ENCODE measurements around the gene SF1.
"Not testable (repeated sequence)": the region's sequence is repeated elsewhere in the genome, so short reads cannot be mapped to it uniquely, and the experiment has no call there.

Gene SF1

GRCh38 chr11:64817476-64817875 lies 39.1 kb upstream of the SF1 start:
- no peak for DNase-seq
- Histone ChIP-seq H3K4me3 (ENCODE audit: low read depth, low read length) (no peak overlapping the region), H3K27me3 (ENCODE audit: insufficient read depth, low read depth, severe bottlenecking) (no peaks in the 10 kb centered on the region), H3K27ac (no peak overlapping the region), H3K36me3 (no peaks in the 10 kb centered on the region), H3K9me3 (ENCODE audit: severe bottlenecking) (no peaks in the 10 kb centered on the region)
- TF ChIP-seq CTCF (IDR thresholded peaks at IDR 0.05; ENCODE audit: low read depth, low read length): no peak

GRCh38 chr11:64815433-64815832 lies 37.1 kb upstream of the SF1 start:
- not testable (repeated sequence) for DNase-seq; H3K4me3 ChIP-seq (ENCODE audit: low read depth, low read length); H3K27me3 ChIP-seq (ENCODE audit: insufficient read depth, low read depth, severe bottlenecking); H3K27ac ChIP-seq; H3K36me3 ChIP-seq; H3K9me3 ChIP-seq (ENCODE audit: severe bottlenecking)

- TF ChIP-seq CTCF (IDR thresholded peaks at IDR 0.05; ENCODE audit: low read depth, low read length): no peak
- no peaks in the 10 kb centered on the region for H3K9me3 ChIP-seq (ENCODE audit: severe bottlenecking)
- H3K27ac ChIP-seq: no peak overlapping the region
- H3K4me3 ChIP-seq (ENCODE audit: low read depth, low read length): no peak overlapping the region
- H3K36me3 ChIP-seq: no peaks in the 10 kb centered on the region
- no peak for DNase-seq
- no peaks in the 10 kb centered on the region for H3K27me3 ChIP-seq (ENCODE audit: insufficient read depth, low read depth, severe bottlenecking)
Observed at GRCh38 chr11:64814712-64815187, 36.4 kb upstream of the SF1 start.

GRCh38 chr11:64813826-64814225 lies 35.5 kb upstream of the SF1 start:
- DNase-seq: no peak
- no peak for TF ChIP-seq CTCF (IDR thresholded peaks at IDR 0.05; ENCODE audit: low read depth, low read length)
- H3K9me3 ChIP-seq (ENCODE audit: severe bottlenecking): no peaks in the 10 kb centered on the region
- H3K4me3 ChIP-seq (ENCODE audit: low read depth, low read length): no peak overlapping the region
- H3K27ac ChIP-seq: no peak overlapping the region
- H3K27me3 ChIP-seq (ENCODE audit: insufficient read depth, low read depth, severe bottlenecking): no peaks in the 10 kb centered on the region
- H3K36me3 ChIP-seq: peaks cover 4% of the 10 kb centered on the region; the same call in 1 of the 2 replicates

GRCh38 chr11:64810891-64811272 lies 32.5 kb upstream of the SF1 start:
- Histone ChIP-seq H3K4me3 (ENCODE audit: low read depth, low read length) (peak overlapping the region; percentile 42), H3K9me3 (ENCODE audit: severe bottlenecking) (no peaks in the 10 kb centered on the region), H3K27ac (peak overlapping the region; percentile 15; the same call in 1 of the 2 replicates), H3K36me3 (peaks cover 34% of the 10 kb centered on the region), H3K27me3 (ENCODE audit: insufficient read depth, low read depth, severe bottlenecking) (no peaks in the 10 kb centered on the region)
- DNase-seq: no peak
- no peak for TF ChIP-seq CTCF (IDR thresholded peaks at IDR 0.05; ENCODE audit: low read depth, low read length)

- Histone ChIP-seq H3K9me3 (ENCODE audit: severe bottlenecking) (no peaks in the 10 kb centered on the region), H3K27ac (peak within 1 kb of the TSS; percentile 43), H3K36me3 (peaks cover 39% of the 10 kb centered on the region), H3K27me3 (ENCODE audit: insufficient read depth, low read depth, severe bottlenecking) (no peaks in the 10 kb centered on the region), H3K4me3 (ENCODE audit: low read depth, low read length) (peak within 1 kb of the TSS; percentile 64)
- peak; percentile 98 for DNase-seq
- TF ChIP-seq CTCF (IDR thresholded peaks at IDR 0.05; ENCODE audit: low read depth, low read length): no peak
Observed at GRCh38 chr11:64810271-64810890, 32.0 kb upstream of the SF1 start, which contains the start of gene MEN1. MEN1 (minus strand) TSS chr11:64810551; CDS start chr11:64810109, 442 bp downstream.

All from WERI-Rb-1 (cell line).